Astrocyte (in vitro differentiated cells and primary cell): ENCODE measurements around the gene NT5C3B.

ENCODE experiments used
- EZH2 ChIP-seq: IDR thresholded peaks from 2 replicates; pipeline ENCODE4 v1.6.1; 2012; ENCODE audit warnings: mild to moderate bottlenecking, low read length, inconsistent platforms; ENCODE audit not compliant: insufficient read depth
- TF ChIP-seq, protein P1 (sequence below): IDR thresholded peaks from 2 replicates; pipeline ENCODE4 v1.5.1; 2011; ENCODE audit warnings: low read depth, mild to moderate bottlenecking, inconsistent platforms, low read length, moderate library complexity; ENCODE audit not compliant: insufficient read depth

GRCh38 chr17:41797377-41797776, 38.7 kb downstream of the NT5C3B start:
- TF ChIP-seq, protein P1, sequence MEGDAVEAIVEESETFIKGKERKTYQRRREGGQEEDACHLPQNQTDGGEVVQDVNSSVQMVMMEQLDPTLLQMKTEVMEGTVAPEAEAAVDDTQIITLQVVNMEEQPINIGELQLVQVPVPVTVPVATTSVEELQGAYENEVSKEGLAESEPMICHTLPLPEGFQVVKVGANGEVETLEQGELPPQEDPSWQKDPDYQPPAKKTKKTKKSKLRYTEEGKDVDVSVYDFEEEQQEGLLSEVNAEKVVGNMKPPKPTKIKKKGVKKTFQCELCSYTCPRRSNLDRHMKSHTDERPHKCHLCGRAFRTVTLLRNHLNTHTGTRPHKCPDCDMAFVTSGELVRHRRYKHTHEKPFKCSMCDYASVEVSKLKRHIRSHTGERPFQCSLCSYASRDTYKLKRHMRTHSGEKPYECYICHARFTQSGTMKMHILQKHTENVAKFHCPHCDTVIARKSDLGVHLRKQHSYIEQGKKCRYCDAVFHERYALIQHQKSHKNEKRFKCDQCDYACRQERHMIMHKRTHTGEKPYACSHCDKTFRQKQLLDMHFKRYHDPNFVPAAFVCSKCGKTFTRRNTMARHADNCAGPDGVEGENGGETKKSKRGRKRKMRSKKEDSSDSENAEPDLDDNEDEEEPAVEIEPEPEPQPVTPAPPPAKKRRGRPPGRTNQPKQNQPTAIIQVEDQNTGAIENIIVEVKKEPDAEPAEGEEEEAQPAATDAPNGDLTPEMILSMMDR: no peak
- no peak for TF ChIP-seq EZH2
